Measurements from ENCODE around the gene LYSET.
A peak's percentile ranks its signal among the peaks of the same experiment; 100 is the strongest.

DNA sequence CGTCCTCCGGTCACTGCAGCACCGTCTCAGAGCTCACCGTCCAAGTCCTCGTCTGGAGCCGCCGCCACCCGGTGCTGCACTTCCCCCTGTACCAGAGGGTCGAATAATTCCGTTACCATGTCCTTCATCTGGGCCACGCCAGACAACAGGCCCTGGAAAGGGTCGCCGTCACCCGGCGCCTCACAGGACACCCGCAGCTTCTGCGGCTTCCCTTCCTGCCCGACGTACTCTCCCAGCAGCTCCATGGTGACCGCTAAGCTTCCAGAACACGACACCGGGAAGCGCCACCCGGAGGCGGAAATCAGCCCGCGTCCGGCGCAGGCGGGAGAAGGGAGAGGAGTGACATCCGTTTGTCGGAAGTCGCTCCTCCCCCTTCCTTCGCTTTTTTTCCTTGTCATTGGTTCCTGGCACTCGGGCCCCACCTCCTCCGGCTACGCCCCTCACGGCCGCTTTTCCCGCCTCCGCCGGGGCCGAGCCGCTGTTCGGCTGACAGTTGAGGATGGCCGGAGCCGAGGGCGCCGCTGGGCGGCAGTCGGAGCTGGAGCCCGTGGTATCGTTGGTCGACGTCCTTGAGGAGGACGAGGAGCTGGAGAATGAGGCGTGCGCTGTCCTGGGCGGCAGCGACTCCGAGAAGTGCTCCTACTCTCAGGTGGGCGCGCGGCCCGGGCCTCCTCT is 21.8 kb downstream of the LYSET start, which contains the start of the genes GON7 and UBR7:
- TF ChIP-seq ZNF425 (CRISPR knock-in tag; conservative IDR thresholded peaks at IDR 0.05) (no peak), HMGXB4 (CRISPR knock-in tag; IDR thresholded peaks at IDR 0.05) (peak; percentile 33; the same call in 1 of the 2 replicates), JUN (CRISPR knock-in tag; IDR thresholded peaks at IDR 0.05) (peak; percentile 73; the same call in 1 of the 2 replicates), MAX (CRISPR knock-in tag; IDR thresholded peaks at IDR 0.05) (peak; percentile 92), ESRRA (CRISPR knock-in tag; IDR thresholded peaks at IDR 0.05; ENCODE audit: borderline replicate concordance) (no peak; the same call in 1 of the 2 replicates), IRF2 (CRISPR knock-in tag; IDR thresholded peaks at IDR 0.05; ENCODE audit: borderline replicate concordance, low read depth) (no peak), CREB1 (CRISPR knock-in tag; IDR thresholded peaks at IDR 0.05) (peak; percentile 72; the same call in 1 of the 2 replicates)
- TF ChIP-seq, protein P1, sequence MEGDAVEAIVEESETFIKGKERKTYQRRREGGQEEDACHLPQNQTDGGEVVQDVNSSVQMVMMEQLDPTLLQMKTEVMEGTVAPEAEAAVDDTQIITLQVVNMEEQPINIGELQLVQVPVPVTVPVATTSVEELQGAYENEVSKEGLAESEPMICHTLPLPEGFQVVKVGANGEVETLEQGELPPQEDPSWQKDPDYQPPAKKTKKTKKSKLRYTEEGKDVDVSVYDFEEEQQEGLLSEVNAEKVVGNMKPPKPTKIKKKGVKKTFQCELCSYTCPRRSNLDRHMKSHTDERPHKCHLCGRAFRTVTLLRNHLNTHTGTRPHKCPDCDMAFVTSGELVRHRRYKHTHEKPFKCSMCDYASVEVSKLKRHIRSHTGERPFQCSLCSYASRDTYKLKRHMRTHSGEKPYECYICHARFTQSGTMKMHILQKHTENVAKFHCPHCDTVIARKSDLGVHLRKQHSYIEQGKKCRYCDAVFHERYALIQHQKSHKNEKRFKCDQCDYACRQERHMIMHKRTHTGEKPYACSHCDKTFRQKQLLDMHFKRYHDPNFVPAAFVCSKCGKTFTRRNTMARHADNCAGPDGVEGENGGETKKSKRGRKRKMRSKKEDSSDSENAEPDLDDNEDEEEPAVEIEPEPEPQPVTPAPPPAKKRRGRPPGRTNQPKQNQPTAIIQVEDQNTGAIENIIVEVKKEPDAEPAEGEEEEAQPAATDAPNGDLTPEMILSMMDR (IDR thresholded peaks at IDR 0.05) = no peak

Measured in WTC11 (cell line).